SK-N-SH (cell line): ENCODE results near the gene CXorf49.

Experiments
- CHD2 ChIP-seq: fragments of 150-350 bp; IDR thresholded peaks from 2 replicates; pipeline ENCODE4 v1.6.1; 2018; ENCODE audit warnings: low read length; ENCODE audit not compliant: partially characterized antibody
- CTCF ChIP-seq: fragments of 200-600 bp; sonication (generic); IDR thresholded peaks from 2 replicates; pipeline ENCODE4 v1.6.1; 2017; ENCODE audit warnings: antibody characterized with exemption, mild to moderate bottlenecking, moderate library complexity
- EP300 ChIP-seq, 2 experiments: IDR thresholded peaks; 2 replicates each; pipeline versions ENCODE4 v1.4.0 to v1.6.1; 2012; ENCODE audit warnings: borderline replicate concordance in 1 of 2, low read depth in 1 of 2, low read length in 1 of 2
- FOXM1 ChIP-seq: IDR thresholded peaks from 2 replicates; pipeline ENCODE4 v1.4.0; 2012; ENCODE audit warnings: low read depth, mild to moderate bottlenecking
- GATA2 ChIP-seq: sonication (generic); formaldehyde crosslinking; IDR thresholded peaks from 2 replicates; pipeline ENCODE4 v1.5.0; 2020; ENCODE audit warnings: mild to moderate bottlenecking, missing genetic modification reagents
- PBX3 ChIP-seq: IDR thresholded peaks from 2 replicates; pipeline ENCODE4; 2012
- POLR2AphosphoS5 ChIP-seq: IDR thresholded peaks from 2 replicates; pipeline ENCODE4 v1.6.1; 2012; ENCODE audit warnings: low read depth, low read length
- RAD21 ChIP-seq: IDR thresholded peaks from 2 replicates; pipeline ENCODE4 v1.6.1; 2012; ENCODE audit warnings: mild to moderate bottlenecking, low read length
- REST ChIP-seq: IDR thresholded peaks from 2 replicates; pipeline ENCODE4 v1.6.1; 2012; ENCODE audit warnings: mild to moderate bottlenecking, low read depth, low read length, moderate library complexity
- RFX5 ChIP-seq: IDR thresholded peaks from 2 replicates; pipeline ENCODE4 v1.6.1; 2012; ENCODE audit warnings: mild to moderate bottlenecking, improper control_type of control experiment, low read length
- TAF1 ChIP-seq: IDR thresholded peaks from 2 replicates; pipeline ENCODE4 v1.6.1; 2012; ENCODE audit warnings: low read depth, mild to moderate bottlenecking, low read length, moderate library complexity, borderline replicate concordance
- USF1 ChIP-seq: IDR thresholded peaks from 2 replicates; pipeline ENCODE4 v1.4.0; 2012; ENCODE audit warnings: low read depth, borderline replicate concordance
- ZBTB33 ChIP-seq: IDR thresholded peaks from 2 replicates; pipeline ENCODE4 v1.4.0; 2012; ENCODE audit warnings: low read depth, borderline replicate concordance

- TF ChIP-seq REST: no peak
- TF ChIP-seq PBX3: no peak
- TF ChIP-seq ZBTB33: no peak
- TF ChIP-seq CTCF: no peak
- no peak for TF ChIP-seq CHD2
- TF ChIP-seq GATA2 (CRISPR knock-in tag): no peak
- TF ChIP-seq RFX5: no peak
- TF ChIP-seq TAF1: no peak
- no peak for TF ChIP-seq POLR2AphosphoS5
- no peak for TF ChIP-seq EP300 (IDR thresholded peaks at IDR 0.05; ENCODE audit: borderline replicate concordance in 1 of 2, low read depth in 1 of 2, low read length in 1 of 2)
- TF ChIP-seq FOXM1: no peak
- no peak for TF ChIP-seq RAD21
- no peak for TF ChIP-seq USF1
Observed at GRCh38 chrX:71671043-71671780, 46.9 kb downstream of the CXorf49 start.
